Measurements from ENCODE around the gene IP6K1. TPM values are rescaled to one million over a fixed set of nuclear protein-coding genes. Genes with fewer than 3 reads are reported as not detected.
"Not testable (repeated sequence)": the region's sequence is repeated elsewhere in the genome, so short reads cannot be mapped to it uniquely, and the experiment has no call there.

Gene IP6K1
- total RNA-seq, 8 experiments from 2014 or later, result 25.2 to 43.5 (median 29.7) TPM

DNA sequence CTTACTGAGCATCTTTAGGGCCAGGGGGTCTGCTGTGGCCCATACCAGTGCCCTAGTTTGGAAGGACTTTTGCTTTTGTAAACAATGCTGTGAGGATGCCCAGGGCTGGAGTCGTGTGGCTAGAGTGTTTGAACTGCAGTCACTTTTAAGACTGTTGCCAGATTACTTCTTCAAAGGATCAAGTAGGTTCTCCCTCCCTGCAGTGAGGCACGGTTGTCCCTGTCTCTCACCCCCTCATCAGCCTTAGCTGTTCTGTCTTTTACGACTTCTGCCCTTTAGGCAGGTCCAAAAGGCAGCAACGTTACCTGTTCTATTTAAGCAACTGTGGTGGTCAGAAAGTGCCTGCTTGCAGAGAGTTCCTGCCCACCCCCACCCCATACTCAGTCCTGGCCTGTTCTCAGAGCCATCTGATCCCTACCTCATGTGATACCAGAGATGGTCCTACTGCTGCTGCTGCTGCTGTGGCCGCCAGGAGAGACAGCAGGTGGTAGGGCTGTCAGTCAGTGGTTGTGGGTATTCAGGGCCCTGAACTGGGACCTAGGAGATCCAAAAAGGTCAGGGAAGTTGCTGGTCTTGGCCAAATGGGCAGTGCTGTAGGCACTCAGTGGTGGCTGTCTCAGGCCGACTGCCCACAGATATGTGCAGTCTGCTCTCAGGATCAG lies 91.8 kb downstream of the IP6K1 start:
- ATAC-seq (replicated peaks in 6 of 8); H3K27ac ChIP-seq; in situ Hi-C loops (cut with MboI; ENCODE audit: low pct_unique_long_range_greater_than_20kb in 2 of 9, low sequenced_read_pairs in 9 of 9, unreplicated experiment in 9 of 9); H3K4me1 ChIP-seq (replicated peaks in 1 of 2); H3K4me3 ChIP-seq: not testable (repeated sequence)
- 40 to 100% (median 60%) methylated on average over 1 to 2 of the region's 6 CpGs; no CpG with 5 or more reads in 5 of the 10 experiments for WGBS, 10 experiments

DNA sequence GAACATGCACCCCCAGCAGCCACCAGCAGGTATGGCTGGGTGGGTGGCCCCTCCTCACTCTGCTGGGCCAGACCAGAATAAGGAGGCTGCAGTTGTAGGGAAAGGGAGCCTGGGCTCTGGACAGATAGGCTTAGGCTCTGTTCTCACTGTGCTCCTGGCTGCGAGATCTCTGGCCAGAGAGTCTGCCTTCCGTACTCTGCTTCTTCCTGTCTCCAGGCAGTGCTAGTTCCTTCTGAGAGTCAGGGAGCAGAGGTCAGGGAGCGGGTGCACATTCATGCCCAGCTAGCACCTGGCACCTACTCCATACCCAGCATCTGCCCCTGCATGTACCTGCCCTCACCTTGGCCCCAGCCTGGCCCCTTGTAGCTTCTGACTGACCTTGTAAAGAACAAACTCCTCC lies 94.9 kb downstream of the IP6K1 start:
- H3K4me1 ChIP-seq (replicated peaks in 1 of 2); H3K4me3 ChIP-seq; in situ Hi-C loops (cut with MboI; ENCODE audit: low pct_unique_long_range_greater_than_20kb in 2 of 9, low sequenced_read_pairs in 9 of 9, unreplicated experiment in 9 of 9); ATAC-seq (replicated peaks in 6 of 8); H3K27ac ChIP-seq: not testable (repeated sequence)
- WGBS, 10 experiments, result 90% methylated on average over 2 of the region's 3 CpGs; no CpG with 5 or more reads in 9 of the 10 experiments

GRCh38 chr3:49690856-49691255 lies 95.5 kb downstream of the IP6K1 start:
- WGBS, 10 experiments, result no CpG with 5 or more reads among the region's 3 CpGs
- H3K27ac ChIP-seq; H3K4me1 ChIP-seq (replicated peaks in 1 of 2); in situ Hi-C loops (cut with MboI; ENCODE audit: low pct_unique_long_range_greater_than_20kb in 2 of 9, low sequenced_read_pairs in 9 of 9, unreplicated experiment in 9 of 9); ATAC-seq (replicated peaks in 6 of 8); H3K4me3 ChIP-seq: not testable (repeated sequence)

DNA sequence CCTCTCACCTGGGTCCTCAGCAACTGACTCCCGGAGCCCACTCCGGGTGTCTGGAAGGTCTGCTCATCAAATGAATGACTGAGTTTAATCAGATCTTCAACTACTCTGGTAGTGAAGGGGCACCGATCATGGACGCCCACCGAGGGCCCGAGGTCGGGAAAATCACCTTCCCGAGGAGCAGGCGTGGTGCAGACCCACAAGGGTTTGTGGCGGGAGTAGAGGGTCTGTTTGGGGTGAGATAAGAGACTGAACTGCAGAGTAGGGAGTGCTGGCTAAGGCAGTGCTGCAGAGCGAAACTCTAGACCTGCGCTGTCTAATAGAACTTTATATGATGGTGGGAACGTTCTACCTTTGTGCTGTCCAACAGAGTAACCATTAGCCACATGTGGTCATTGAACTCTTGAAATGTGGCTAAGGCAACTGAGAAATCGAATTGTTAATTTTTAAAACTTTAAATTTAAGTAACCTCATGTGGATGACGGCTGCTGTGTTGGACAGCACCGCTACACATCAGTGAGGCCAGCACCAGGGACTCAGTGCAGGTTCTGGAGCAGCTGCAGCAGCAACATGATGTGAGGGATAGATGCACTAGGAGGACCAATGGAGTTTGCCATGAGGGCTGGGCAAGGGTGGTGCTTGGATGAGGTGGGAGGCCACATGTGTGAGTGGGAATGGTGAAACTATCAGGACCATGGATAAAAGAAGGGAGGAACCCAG lies 96.3 kb downstream of the IP6K1 start:
- in situ Hi-C loops (cut with MboI; ENCODE audit: low pct_unique_long_range_greater_than_20kb in 2 of 9, low sequenced_read_pairs in 9 of 9, unreplicated experiment in 9 of 9); H3K4me1 ChIP-seq (replicated peaks in 1 of 2): not testable (repeated sequence)
- ATAC-seq (replicated peaks in 6 of 8), result peak in 1 of 8 experiments; percentile 4
- 0 to 40% (median 6%) methylated on average over 1 to 8 of the region's 16 CpGs; no CpG with 5 or more reads in 1 of the 10 experiments for WGBS, 10 experiments
- peak overlapping the region; percentile 64 to 95 (median 66) for H3K4me3 ChIP-seq
- H3K27ac ChIP-seq, result peak overlapping the region; percentile 32 to 66

DNA sequence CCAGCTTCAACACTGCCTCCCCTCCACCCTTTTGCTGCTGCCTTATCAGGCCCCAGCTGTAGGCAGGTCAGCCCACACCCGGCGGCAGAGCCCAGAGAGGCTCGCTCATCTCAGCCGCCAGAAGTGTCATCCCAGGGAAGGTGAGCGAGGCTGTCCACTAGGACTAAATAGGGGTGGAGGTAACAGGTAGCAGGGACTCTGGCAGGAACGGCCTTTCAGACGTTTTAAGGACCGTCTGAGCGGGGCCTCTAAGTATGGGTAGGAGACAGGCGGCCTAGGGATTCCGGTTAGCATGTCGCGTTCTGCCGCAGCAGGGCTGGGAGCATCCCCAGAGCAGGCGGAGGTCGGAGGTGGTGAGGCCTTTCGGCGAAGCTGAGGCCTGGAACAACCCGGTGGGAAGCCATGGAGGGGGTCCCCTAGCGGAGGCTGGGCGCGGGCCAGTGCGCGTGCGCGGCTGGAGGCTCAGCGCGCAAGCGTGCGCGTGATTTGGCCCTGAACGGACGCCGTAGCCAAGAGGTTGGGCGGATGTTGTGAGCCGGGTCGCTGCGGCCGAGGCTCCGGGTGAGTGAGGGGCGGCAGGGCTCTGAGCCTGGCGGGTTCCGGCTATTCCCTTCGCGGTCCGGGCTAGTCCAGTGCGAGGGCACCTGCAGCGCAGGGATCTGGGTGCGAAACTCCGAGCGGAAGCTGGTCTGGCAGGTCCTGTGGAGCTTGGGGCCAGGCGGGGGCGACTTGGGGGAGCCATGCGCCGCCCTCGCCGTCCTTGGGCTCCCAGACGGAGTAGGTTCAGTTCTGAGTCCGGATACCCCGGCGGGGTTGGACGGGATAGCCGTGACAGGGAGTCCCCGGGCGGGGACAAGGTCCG lies 97.1 kb downstream of the IP6K1 start, which contains the start of the genes MST1 and RNF123:
MST1 (minus strand) TSS at position 429 of the 862 bp plus-strand sequence. CDS start 783 bp downstream, outside the sequence.
RNF123 (plus strand) TSS at position 512 of the 862 bp plus-strand sequence. CDS start 1,609 bp downstream, outside the sequence.
- H3K4me1 ChIP-seq (replicated peaks in 1 of 2), result peaks cover 8 to 9% of the 10 kb centered on the region in 2 donors
- peak within 1 kb of the TSS; percentile 64 to 95 (median 66) for H3K4me3 ChIP-seq
- peak; percentile 73 to 90 (median 84) for ATAC-seq (replicated peaks in 6 of 8)
- peak within 1 kb of the TSS; percentile 46 to 67 for H3K27ac ChIP-seq
- 0% methylated on average over 2 to 12 of the region's 66 CpGs; no CpG with 5 or more reads in 6 of the 10 experiments for WGBS, 10 experiments
- in situ Hi-C loops (cut with MboI; ENCODE audit: low pct_unique_long_range_greater_than_20kb in 2 of 9, low sequenced_read_pairs in 9 of 9, unreplicated experiment in 9 of 9), result no loop called here

- H3K4me1 ChIP-seq (replicated peaks in 1 of 2); in situ Hi-C loops (cut with MboI; ENCODE audit: low pct_unique_long_range_greater_than_20kb in 2 of 9, low sequenced_read_pairs in 9 of 9, unreplicated experiment in 9 of 9); ATAC-seq (replicated peaks in 6 of 8): not testable (repeated sequence)
- peak overlapping the region; percentile 46 to 67 for H3K27ac ChIP-seq
- H3K4me3 ChIP-seq, result peak overlapping the region; percentile 64 to 95 (median 66)
- WGBS, 10 experiments, result no CpG with 5 or more reads among the region's 7 CpGs
These were observed 97.8 kb downstream of the IP6K1 start for GRCh38 chr3:49688338-49689045.

- H3K4me3 ChIP-seq; H3K27ac ChIP-seq; in situ Hi-C loops (cut with MboI; ENCODE audit: low pct_unique_long_range_greater_than_20kb in 2 of 9, low sequenced_read_pairs in 9 of 9, unreplicated experiment in 9 of 9); ATAC-seq (replicated peaks in 6 of 8); H3K4me1 ChIP-seq (replicated peaks in 1 of 2): not testable (repeated sequence)
- 100% methylated on average over 1 of the region's 12 CpGs; no CpG with 5 or more reads in 9 of the 10 experiments for WGBS, 10 experiments
These were observed 98.9 kb downstream of the IP6K1 start for GRCh38 chr3:49687424-49687795.

- in situ Hi-C loops (cut with MboI; ENCODE audit: low pct_unique_long_range_greater_than_20kb in 2 of 9, low sequenced_read_pairs in 9 of 9, unreplicated experiment in 9 of 9); H3K4me1 ChIP-seq (replicated peaks in 1 of 2); H3K27ac ChIP-seq: not testable (repeated sequence)
- peak overlapping the region in 2 of 5 donors; percentile 11 to 21 for H3K4me3 ChIP-seq
- WGBS, 10 experiments, result 0 to 100% (median 52%) methylated on average over 1 to 6 of the region's 44 CpGs; no CpG with 5 or more reads in 7 of the 10 experiments
- ATAC-seq (replicated peaks in 6 of 8), result peak; percentile 0 to 66 (median 8)
These were observed 99.4 kb downstream of the IP6K1 start for GRCh38 chr3:49686769-49687423.

GRCh38 chr3:49686346-49686745 lies 100.0 kb downstream of the IP6K1 start:
- peak in 2 of 8 experiments; percentile 2 to 12 for ATAC-seq (replicated peaks in 6 of 8)
- H3K4me1 ChIP-seq (replicated peaks in 1 of 2); H3K27ac ChIP-seq; in situ Hi-C loops (cut with MboI; ENCODE audit: low pct_unique_long_range_greater_than_20kb in 2 of 9, low sequenced_read_pairs in 9 of 9, unreplicated experiment in 9 of 9): not testable (repeated sequence)
- H3K4me3 ChIP-seq, result peak overlapping the region in 1 of 5 donors; percentile 21
- WGBS, 10 experiments, result no CpG with 5 or more reads among the region's 29 CpGs

DNA sequence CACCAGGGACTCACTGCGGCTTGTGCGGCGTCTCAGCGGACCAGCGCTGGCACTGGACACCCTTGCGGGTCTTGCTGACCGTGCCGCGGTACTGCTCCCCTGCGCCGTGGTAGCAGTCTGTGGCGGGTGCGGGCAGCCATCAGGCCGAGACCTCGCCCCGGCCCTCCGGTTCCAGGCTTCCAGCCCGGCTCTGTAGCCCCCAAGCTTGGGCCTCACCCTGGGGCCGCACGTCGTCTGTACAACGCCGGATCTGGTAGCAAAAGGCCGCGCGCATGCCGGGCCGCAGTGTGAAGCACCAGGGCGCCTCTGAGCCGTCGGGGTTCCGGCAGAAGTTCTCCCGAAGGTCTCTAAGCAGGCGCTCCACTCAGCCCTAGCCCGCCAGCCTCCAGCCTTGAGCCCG lies 100.5 kb downstream of the IP6K1 start:
- no CpG with 5 or more reads among the region's 36 CpGs for WGBS, 10 experiments
- H3K4me1 ChIP-seq (replicated peaks in 1 of 2); H3K27ac ChIP-seq; in situ Hi-C loops (cut with MboI; ENCODE audit: low pct_unique_long_range_greater_than_20kb in 2 of 9, low sequenced_read_pairs in 9 of 9, unreplicated experiment in 9 of 9); ATAC-seq (replicated peaks in 6 of 8); H3K4me3 ChIP-seq: not testable (repeated sequence)

DNA sequence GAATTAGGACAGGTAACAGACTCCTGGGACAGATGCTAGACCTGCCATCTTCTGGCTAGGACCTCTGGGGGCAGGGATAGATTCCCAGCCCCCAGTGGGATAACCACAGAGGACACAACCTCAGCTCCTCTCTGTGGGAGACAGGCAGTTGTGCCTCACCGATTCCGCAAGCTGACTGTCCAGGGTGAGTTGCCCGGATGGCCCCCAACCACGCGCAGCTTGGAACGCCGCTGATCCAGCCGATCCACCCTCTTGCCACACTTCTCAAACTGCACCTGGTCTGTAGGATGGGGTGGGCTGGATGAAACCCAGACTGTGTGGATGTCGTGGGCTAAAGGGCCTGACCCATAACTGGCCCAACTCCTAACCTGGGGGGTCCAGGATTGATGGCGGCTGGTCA lies 101.2 kb downstream of the IP6K1 start:
- in situ Hi-C loops (cut with MboI; ENCODE audit: low pct_unique_long_range_greater_than_20kb in 2 of 9, low sequenced_read_pairs in 9 of 9, unreplicated experiment in 9 of 9); H3K4me3 ChIP-seq; ATAC-seq (replicated peaks in 6 of 8); H3K27ac ChIP-seq; H3K4me1 ChIP-seq (replicated peaks in 1 of 2): not testable (repeated sequence)
- no CpG with 5 or more reads among the region's 10 CpGs for WGBS, 10 experiments

GRCh38 chr3:49684453-49684852 lies 101.9 kb downstream of the IP6K1 start:
- ATAC-seq (replicated peaks in 6 of 8), result not testable (repeated sequence)

More at GRCh38 chr3:49684453-49684852, 101.9 kb downstream of the IP6K1 start:
- H3K4me1 ChIP-seq (replicated peaks in 1 of 2); in situ Hi-C loops (cut with MboI; ENCODE audit: low pct_unique_long_range_greater_than_20kb in 2 of 9, low sequenced_read_pairs in 9 of 9, unreplicated experiment in 9 of 9); H3K4me3 ChIP-seq; H3K27ac ChIP-seq: not testable (repeated sequence)
- WGBS, 10 experiments, result 100% methylated on average over 2 of the region's 2 CpGs; no CpG with 5 or more reads in 9 of the 10 experiments

Measured in motor neuron (in vitro differentiated cells).